ENCODE measurements around the gene OSR1. TPM values are rescaled to one million over a fixed set of nuclear protein-coding genes. Genes with fewer than 3 reads are reported as not detected.
A peak's percentile ranks its signal among the peaks of the same experiment; 100 is the strongest.

OSR1 gene
- total RNA-seq, 1 donor from 2014 or later = 2.7 TPM

GRCh38 chr2:19359021-19359357 is 566 bp upstream of the OSR1 start:
- TF ChIP-seq CTCF (IDR thresholded peaks at IDR 0.05; ENCODE audit: borderline replicate concordance) = no peak
- intact Hi-C loops (cut with micrococcal nuclease) = no loop called here
- H3K36me3 ChIP-seq = no peaks in the 10 kb centered on the region
- H3K27me3 ChIP-seq (ENCODE audit: low read depth) = peaks cover 74% of the 10 kb centered on the region
- H3K27ac ChIP-seq (replicated peaks) = peak overlapping the region; percentile 79
- no peaks in the 10 kb centered on the region for H3K9me3 ChIP-seq (replicated peaks)
- DNase-seq = no peak
- H3K4me1 ChIP-seq = peaks cover 58% of the 10 kb centered on the region
- peak overlapping the region; percentile 78 for H3K4me3 ChIP-seq

GRCh38 chr2:19357402-19358241 is 801 bp downstream of the OSR1 start:
- Histone ChIP-seq H3K27ac (replicated peaks) (peak overlapping the region; percentile 79), H3K4me1 (peaks cover 47% of the 10 kb centered on the region), H3K27me3 (ENCODE audit: low read depth) (peaks cover 86% of the 10 kb centered on the region), H3K36me3 (peaks cover 8% of the 10 kb centered on the region), H3K4me3 (peak overlapping the region; percentile 78), H3K9me3 (replicated peaks) (no peaks in the 10 kb centered on the region)
- peak; percentile 25 for DNase-seq
- no peak for TF ChIP-seq CTCF (IDR thresholded peaks at IDR 0.05; ENCODE audit: borderline replicate concordance)
- intact Hi-C loops (cut with micrococcal nuclease) = no loop called here

- Histone ChIP-seq H3K9me3 (replicated peaks) (no peaks in the 10 kb centered on the region), H3K4me3 (peak overlapping the region; percentile 78), H3K27me3 (ENCODE audit: low read depth) (peaks cover 94% of the 10 kb centered on the region), H3K27ac (replicated peaks) (peak overlapping the region; percentile 79), H3K4me1 (peaks cover 44% of the 10 kb centered on the region), H3K36me3 (peaks cover 17% of the 10 kb centered on the region)
- no peak for TF ChIP-seq CTCF (IDR thresholded peaks at IDR 0.05; ENCODE audit: borderline replicate concordance)
- no peak for DNase-seq
- intact Hi-C loops (cut with micrococcal nuclease) = no loop called here
Measured at GRCh38 chr2:19356545-19357401, 1.6 kb downstream of the OSR1 start.

GRCh38 chr2:19355931-19356544 is 2.4 kb downstream of the OSR1 start:
- Histone ChIP-seq H3K27me3 (ENCODE audit: low read depth) (peaks cover 96% of the 10 kb centered on the region), H3K27ac (replicated peaks) (peak overlapping the region; percentile 79), H3K4me3 (peak overlapping the region; percentile 78), H3K36me3 (peaks cover 17% of the 10 kb centered on the region), H3K9me3 (replicated peaks) (no peaks in the 10 kb centered on the region), H3K4me1 (peaks cover 44% of the 10 kb centered on the region)
- no peak for TF ChIP-seq CTCF (IDR thresholded peaks at IDR 0.05; ENCODE audit: borderline replicate concordance)
- intact Hi-C loops (cut with micrococcal nuclease) = no loop called here
- DNase-seq = no peak

- DNase-seq = no peak
- H3K27ac ChIP-seq (replicated peaks) = peak overlapping the region; percentile 79
- peak overlapping the region; percentile 78 for H3K4me3 ChIP-seq
- no peaks in the 10 kb centered on the region for H3K9me3 ChIP-seq (replicated peaks)
- intact Hi-C loops (cut with micrococcal nuclease) = no loop called here
- no peak for TF ChIP-seq CTCF (IDR thresholded peaks at IDR 0.05; ENCODE audit: borderline replicate concordance)
- H3K27me3 ChIP-seq (ENCODE audit: low read depth) = peaks cover 96% of the 10 kb centered on the region
- H3K36me3 ChIP-seq = peaks cover 17% of the 10 kb centered on the region
- peaks cover 47% of the 10 kb centered on the region for H3K4me1 ChIP-seq
Measured at GRCh38 chr2:19355416-19355821, 3.0 kb downstream of the OSR1 start.

All from left ventricle myocardium inferior (tissue), 1 donor.